GM12891 (cell line): ENCODE data around the gene SKOR2.

Experiments
- PAX5 ChIP-seq: IDR thresholded peaks from 2 replicates; pipeline ENCODE4 v1.6.1; 2011; ENCODE audit warnings: low read length, moderate library complexity, mild to moderate bottlenecking; ENCODE audit not compliant: insufficient read depth, severe bottlenecking
- POLR2A ChIP-seq: IDR thresholded peaks from 2 replicates; pipeline ENCODE4 v1.6.1; 2011; ENCODE audit warnings: low read depth, low read length, control low read depth
- POLR2AphosphoS5 ChIP-seq: IDR thresholded peaks from 2 replicates; pipeline ENCODE4 v1.6.1; 2011; ENCODE audit warnings: low read depth, low read length, control low read depth
- POU2F2 ChIP-seq: IDR thresholded peaks from 2 replicates; pipeline ENCODE4 v1.6.1; 2011; ENCODE audit warnings: low read depth, mild to moderate bottlenecking, control low read depth, low read length, moderate library complexity
- SPI1 ChIP-seq: IDR thresholded peaks from 2 replicates; pipeline ENCODE4 v1.6.1; 2011; ENCODE audit warnings: low read depth, low read length, control low read depth
- TAF1 ChIP-seq: IDR thresholded peaks from 2 replicates; pipeline ENCODE4 v1.6.1; 2011; ENCODE audit warnings: low read depth, low read length, control low read depth

DNA sequence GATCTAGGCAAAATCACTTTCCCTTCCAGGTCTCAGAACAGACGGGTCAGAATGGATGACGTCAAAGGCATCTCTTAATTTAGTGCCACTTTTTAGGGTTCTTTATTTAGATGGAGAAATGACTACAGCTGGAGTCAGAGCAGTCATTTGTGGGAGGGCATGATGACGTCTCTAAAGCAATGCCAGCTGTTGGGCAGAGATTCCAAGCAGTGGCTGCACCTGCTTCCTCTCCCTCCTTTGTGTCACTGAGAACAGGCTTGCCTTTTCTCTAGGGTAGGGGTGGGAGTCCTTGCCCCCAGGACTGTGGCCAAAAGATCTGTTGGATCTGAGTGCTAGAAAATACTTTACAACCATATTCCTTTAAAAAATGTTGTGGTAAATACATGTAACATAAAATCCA lies 28.7 kb upstream of the SKOR2 start:
- no peak for TF ChIP-seq TAF1
- no peak for TF ChIP-seq POLR2A
- TF ChIP-seq POLR2AphosphoS5, result no peak
- no peak for TF ChIP-seq SPI1
- no peak for TF ChIP-seq PAX5
- TF ChIP-seq POU2F2, result no peak
